ENCODE measurements around the gene COL18A1. TPM values are rescaled to one million over a fixed set of nuclear protein-coding genes. Genes with fewer than 3 reads are reported as not detected.
"Not testable (repeated sequence)": the region's sequence is repeated elsewhere in the genome, so short reads cannot be mapped to it uniquely, and the experiment has no call there.

Gene COL18A1
- total and polyA plus RNA-seq, 4 donors = 62.5 to 309 (median 95.0) TPM

DNA sequence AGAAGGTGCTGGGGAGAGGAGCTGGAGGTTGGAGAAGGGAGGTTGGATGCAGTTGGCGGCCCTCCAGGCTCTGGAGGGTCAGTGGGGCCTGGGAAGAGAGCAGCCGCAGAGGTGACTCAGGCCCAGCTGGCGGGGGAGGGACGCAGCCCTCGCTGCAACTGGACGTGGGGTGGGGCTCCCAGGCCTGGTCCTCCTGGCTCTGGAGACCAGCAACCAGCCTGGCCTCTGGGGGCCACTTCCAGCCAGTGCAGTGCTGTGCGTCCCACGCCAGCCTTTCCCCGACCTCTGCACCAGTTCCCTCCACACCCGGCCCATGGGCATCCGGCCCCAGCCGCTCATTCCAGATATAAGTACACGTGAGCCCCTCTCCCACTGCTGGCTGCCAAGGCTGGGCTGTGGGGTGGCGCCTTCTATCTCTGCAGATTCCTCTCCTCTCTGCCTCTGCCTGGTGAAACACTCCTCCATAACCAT lies 38.0 kb upstream of the COL18A1 start:
- no peaks in the 10 kb centered on the region for H3K9me3 ChIP-seq (ENCODE audit: control insufficient read depth, insufficient read depth, low read length)
- WGBS (ENCODE audit: insufficient coverage) = 74% methylated on average over 13 of the region's 14 CpGs
- DNase-seq (ENCODE audit: low read depth in 4 of 6, low spot score in 6 of 6) = no peak
- H3K36me3 ChIP-seq (ENCODE audit: control insufficient read depth, insufficient read depth, low read length) = no peaks in the 10 kb centered on the region
- H3K4me3 ChIP-seq (ENCODE audit: low read depth, low read length) = no peak overlapping the region
- no peak overlapping the region for H3K27ac ChIP-seq (ENCODE audit: low read depth, low read length)
- H3K4me1 ChIP-seq (ENCODE audit: control insufficient read depth, insufficient read depth, low read length) = peaks cover 39% of the 10 kb centered on the region
- H3K27me3 ChIP-seq (ENCODE audit: control insufficient read depth, insufficient read depth, low read length) = peaks cover 2% of the 10 kb centered on the region

DNA sequence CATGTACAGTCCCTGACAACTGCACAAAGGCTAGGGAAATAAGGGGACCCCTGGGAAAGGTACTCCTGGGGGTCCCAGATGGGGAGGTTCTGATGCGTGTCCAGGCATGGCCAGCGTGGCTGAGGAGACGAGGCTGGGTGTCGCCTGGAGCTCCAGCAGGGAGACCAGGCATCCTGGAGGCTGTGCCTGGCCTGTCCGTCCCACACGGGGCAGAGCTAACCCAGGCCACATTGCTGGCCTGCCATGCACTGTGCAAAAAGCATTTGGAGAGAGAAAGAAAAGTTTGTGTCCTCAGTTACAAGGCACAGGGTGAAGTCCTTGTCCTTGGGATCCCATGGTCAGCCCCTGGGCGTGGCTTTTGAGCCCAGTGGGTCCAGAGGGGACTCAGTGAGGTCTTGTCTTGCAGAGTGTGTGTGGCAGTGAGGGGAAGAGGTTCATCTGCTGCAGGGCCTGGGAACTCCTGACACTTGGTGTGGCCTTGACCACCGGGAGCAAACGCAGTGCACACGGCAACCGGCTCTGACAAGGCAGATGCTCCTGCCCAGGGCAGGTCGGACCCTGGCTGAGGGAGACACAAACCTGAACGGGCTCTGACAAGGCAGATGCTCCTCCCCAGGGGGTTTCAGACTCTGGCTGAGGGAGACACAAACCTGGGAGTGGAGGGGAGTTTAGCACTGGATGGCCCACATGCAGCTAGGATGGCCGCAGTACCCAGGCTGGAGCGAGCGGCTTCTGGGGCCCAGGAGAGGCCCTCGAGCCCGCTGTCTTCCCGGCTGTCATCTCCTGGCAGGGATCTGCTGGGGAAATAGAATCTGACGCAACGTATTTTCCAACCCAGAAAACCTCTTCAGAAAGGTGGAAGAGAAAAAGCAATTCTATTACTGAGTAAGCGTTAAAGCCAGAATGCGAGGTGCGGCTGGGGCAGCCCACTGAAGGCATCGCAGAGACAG lies 37.3 kb upstream of the COL18A1 start:
- Histone ChIP-seq H3K27ac (ENCODE audit: low read depth, low read length) (no peak overlapping the region), H3K4me1 (ENCODE audit: control insufficient read depth, insufficient read depth, low read length) (peaks cover 37% of the 10 kb centered on the region), H3K36me3 (ENCODE audit: control insufficient read depth, insufficient read depth, low read length) (no peaks in the 10 kb centered on the region), H3K27me3 (ENCODE audit: control insufficient read depth, insufficient read depth, low read length) (peaks cover 2% of the 10 kb centered on the region), H3K9me3 (ENCODE audit: control insufficient read depth, insufficient read depth, low read length) (no peaks in the 10 kb centered on the region), H3K4me3 (ENCODE audit: low read depth, low read length) (no peak overlapping the region)
- no peak for DNase-seq (ENCODE audit: low read depth in 4 of 6, low spot score in 6 of 6)
- 85% methylated on average over 21 of the region's 25 CpGs for whole genome bisulfite sequencing (ENCODE audit: insufficient coverage)

DNA sequence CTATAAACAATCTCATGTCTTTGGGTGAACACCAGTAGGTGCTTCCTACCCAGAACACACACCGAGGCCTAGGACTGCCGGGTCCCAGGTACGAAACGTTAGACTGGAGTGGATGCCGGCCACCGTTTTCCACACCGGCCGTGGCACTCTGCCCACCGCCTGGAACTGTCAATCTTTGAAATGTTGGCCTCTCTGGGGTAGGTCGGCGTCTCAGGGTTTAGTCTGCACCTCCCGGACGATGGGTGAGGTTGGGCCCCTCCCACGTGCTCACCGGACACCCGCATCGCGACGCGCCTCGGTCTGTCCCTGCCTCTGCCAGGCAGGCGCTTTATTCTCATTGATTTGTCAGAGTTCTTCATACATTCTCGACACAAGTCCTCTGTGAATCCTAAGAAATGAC lies 35.9 kb upstream of the COL18A1 start:
- H3K9me3 ChIP-seq (ENCODE audit: control insufficient read depth, insufficient read depth, low read length); DNase-seq (ENCODE audit: low read depth in 4 of 6, low spot score in 6 of 6); H3K36me3 ChIP-seq (ENCODE audit: control insufficient read depth, insufficient read depth, low read length); H3K27me3 ChIP-seq (ENCODE audit: control insufficient read depth, insufficient read depth, low read length); H3K4me3 ChIP-seq (ENCODE audit: low read depth, low read length); H3K27ac ChIP-seq (ENCODE audit: low read depth, low read length): not testable (repeated sequence)
- WGBS (ENCODE audit: insufficient coverage) = 91% methylated on average over 22 of the region's 23 CpGs
- H3K4me1 ChIP-seq (ENCODE audit: control insufficient read depth, insufficient read depth, low read length) = peaks cover 29% of the 10 kb centered on the region

DNA sequence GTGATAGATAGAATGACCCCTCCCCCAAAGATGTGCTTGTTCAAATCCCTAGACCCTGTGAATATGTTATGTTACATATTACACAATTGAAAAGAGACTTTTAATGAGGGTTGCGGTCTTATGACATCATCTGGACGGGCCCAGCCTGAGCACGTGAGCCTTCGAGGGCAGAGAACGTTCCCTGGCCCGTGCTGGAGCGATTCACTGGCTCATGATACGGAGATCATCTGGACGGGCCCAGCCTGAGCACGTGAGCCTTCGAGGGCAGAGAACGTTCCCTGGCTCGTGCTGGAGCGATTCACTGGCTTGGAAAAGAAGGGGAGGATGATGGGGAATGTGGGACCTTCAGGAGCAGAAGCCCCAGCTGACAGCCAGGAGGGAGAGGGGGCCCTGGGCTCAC lies 34.4 kb upstream of the COL18A1 start:
- Histone ChIP-seq H3K27me3 (ENCODE audit: control insufficient read depth, insufficient read depth, low read length) (peaks cover 2% of the 10 kb centered on the region), H3K4me3 (ENCODE audit: low read depth, low read length) (no peak overlapping the region), H3K4me1 (ENCODE audit: control insufficient read depth, insufficient read depth, low read length) (peaks cover 15% of the 10 kb centered on the region), H3K9me3 (ENCODE audit: control insufficient read depth, insufficient read depth, low read length) (no peaks in the 10 kb centered on the region), H3K27ac (ENCODE audit: low read depth, low read length) (no peak overlapping the region), H3K36me3 (ENCODE audit: control insufficient read depth, insufficient read depth, low read length) (no peaks in the 10 kb centered on the region)
- 71% methylated on average over 14 of the region's 14 CpGs for WGBS (ENCODE audit: insufficient coverage)
- no peak for DNase-seq (ENCODE audit: low read depth in 4 of 6, low spot score in 6 of 6)

DNA sequence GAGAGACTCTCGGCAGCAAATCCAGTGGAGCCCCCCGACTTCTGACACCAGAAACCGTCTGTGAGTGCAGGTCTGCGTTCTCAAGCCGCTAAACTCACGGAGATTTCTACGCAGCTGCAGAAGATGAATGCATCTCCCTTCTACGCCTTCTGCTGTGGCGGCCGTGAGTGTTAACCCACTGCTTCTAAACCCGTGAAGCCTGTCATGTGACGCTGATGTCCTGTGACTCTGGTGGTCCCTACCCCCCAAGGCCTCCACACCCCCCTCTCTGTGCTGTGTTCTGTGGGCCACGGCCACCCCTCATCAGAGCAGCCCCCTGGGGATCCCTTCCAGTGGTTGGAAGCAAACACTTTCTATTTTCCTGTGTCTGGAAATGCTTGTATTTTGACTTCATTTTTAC lies 33.9 kb upstream of the COL18A1 start:
- Histone ChIP-seq H3K4me3 (ENCODE audit: low read depth, low read length) (no peak overlapping the region), H3K4me1 (ENCODE audit: control insufficient read depth, insufficient read depth, low read length) (peaks cover 15% of the 10 kb centered on the region), H3K27me3 (ENCODE audit: control insufficient read depth, insufficient read depth, low read length) (peaks cover 2% of the 10 kb centered on the region), H3K9me3 (ENCODE audit: control insufficient read depth, insufficient read depth, low read length) (no peaks in the 10 kb centered on the region), H3K36me3 (ENCODE audit: control insufficient read depth, insufficient read depth, low read length) (no peaks in the 10 kb centered on the region), H3K27ac (ENCODE audit: low read depth, low read length) (no peak overlapping the region)
- 41% methylated on average over 12 of the region's 13 CpGs for WGBS (ENCODE audit: insufficient coverage)
- DNase-seq (ENCODE audit: low read depth in 4 of 6, low spot score in 6 of 6) = peak in 1 of 6 donors; percentile 65

DNA sequence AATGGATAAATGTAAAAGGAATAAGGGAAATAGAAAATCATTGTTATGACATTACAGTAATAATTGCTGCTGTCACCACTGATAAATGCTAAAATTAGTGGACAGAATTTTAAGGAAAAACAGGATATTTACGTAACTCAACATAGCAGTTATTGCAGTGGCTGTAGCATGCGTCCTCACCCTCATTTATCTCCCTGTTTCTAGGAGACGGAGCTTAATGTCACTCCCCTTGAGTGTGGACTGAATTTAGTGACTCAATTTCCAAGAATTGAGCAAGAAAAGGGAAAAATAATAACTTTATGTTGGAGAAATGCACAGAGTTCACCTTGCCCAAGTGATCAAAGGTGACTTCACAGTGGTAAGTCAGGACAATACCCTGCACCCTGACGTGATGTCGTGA lies 33.3 kb upstream of the COL18A1 start:
- no peak overlapping the region for H3K4me3 ChIP-seq (ENCODE audit: low read depth, low read length)
- H3K27me3 ChIP-seq (ENCODE audit: control insufficient read depth, insufficient read depth, low read length) = peaks cover 2% of the 10 kb centered on the region
- H3K4me1 ChIP-seq (ENCODE audit: control insufficient read depth, insufficient read depth, low read length) = peaks cover 14% of the 10 kb centered on the region
- H3K36me3 ChIP-seq (ENCODE audit: control insufficient read depth, insufficient read depth, low read length) = no peaks in the 10 kb centered on the region
- no peaks in the 10 kb centered on the region for H3K9me3 ChIP-seq (ENCODE audit: control insufficient read depth, insufficient read depth, low read length)
- no CpG with 5 or more reads among the region's 5 CpGs for WGBS (ENCODE audit: insufficient coverage)
- H3K27ac ChIP-seq (ENCODE audit: low read depth, low read length) = no peak overlapping the region
- peak in 1 of 6 donors; percentile 50 for DNase-seq (ENCODE audit: low read depth in 4 of 6, low spot score in 6 of 6)

DNA sequence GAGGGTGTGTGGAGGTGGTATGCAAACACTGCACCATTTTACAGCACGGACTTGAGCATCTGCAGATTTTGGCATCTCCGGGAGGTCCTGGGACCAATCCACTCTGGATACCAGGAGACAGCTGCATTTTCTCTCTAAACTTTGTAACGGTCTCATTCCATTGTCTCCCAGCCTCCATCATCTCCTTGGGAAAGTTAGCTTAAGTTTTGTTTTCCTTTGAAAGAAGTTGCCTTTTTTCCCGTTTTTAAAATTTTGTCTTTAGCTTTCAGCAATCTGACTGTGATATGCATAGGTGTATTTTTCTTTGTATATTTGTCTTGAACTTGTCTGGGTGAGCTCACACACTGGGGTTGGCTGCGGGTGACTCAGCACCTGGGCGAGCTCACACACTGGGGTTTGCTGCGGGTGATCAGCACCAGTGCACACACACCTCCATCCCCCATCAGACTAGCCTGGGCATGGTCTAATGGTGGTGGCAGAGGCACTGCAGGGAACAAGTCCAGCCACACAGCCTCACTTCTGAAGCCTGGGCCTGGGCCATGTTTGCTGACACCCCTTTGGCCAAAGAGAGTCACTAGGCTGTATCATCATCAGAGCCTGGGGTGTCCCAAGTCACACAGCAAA lies 32.1 kb upstream of the COL18A1 start:
- DNase-seq (ENCODE audit: low read depth in 4 of 6, low spot score in 6 of 6) = no peak
- H3K9me3 ChIP-seq (ENCODE audit: control insufficient read depth, insufficient read depth, low read length) = peaks cover 2% of the 10 kb centered on the region
- WGBS (ENCODE audit: insufficient coverage) = 78% methylated on average over 3 of the region's 7 CpGs
- H3K4me1 ChIP-seq (ENCODE audit: control insufficient read depth, insufficient read depth, low read length) = peaks cover 2% of the 10 kb centered on the region
- no peak overlapping the region for H3K27ac ChIP-seq (ENCODE audit: low read depth, low read length)
- peaks cover 2% of the 10 kb centered on the region for H3K27me3 ChIP-seq (ENCODE audit: control insufficient read depth, insufficient read depth, low read length)
- no peak overlapping the region for H3K4me3 ChIP-seq (ENCODE audit: low read depth, low read length)
- no peaks in the 10 kb centered on the region for H3K36me3 ChIP-seq (ENCODE audit: control insufficient read depth, insufficient read depth, low read length)

DNA sequence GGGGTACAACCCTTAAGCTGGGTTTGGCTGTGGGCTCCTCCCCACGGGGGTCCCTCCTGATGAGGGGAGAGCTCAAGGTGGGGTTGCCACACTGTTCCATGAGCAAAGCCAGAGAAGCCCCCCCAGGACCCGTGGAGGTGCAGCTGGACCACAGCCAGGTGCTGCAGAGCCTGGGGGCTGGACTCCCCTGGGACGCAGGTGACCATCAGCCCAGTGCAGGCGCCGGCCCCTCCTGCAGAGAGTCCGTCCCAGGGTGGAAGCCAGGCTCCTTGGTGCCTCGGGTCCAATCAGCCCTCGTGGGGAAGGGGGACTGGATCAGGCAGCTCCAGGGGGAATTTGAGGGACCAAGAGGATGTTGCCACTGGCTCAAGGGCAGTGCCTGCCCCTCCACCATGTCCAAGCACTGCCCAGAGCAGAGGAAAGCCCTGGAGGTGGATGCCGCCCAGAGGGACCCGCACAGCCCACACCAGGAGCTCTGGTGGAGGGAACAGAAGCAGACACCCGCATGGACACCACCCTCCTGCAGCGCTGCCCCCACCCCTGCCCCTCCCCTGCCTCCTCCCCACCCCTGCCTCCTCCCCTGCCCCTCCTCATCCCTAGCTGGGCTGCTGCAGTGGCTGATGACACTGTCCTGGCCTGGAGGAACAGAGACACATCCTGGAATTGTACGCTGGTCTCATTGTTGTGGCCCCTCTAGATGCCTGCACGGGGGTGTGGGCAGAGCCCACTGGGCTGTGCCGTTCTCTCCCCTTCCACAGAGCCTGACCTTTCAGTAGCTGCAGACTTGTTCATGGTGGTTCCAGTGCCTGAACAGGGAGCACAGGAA lies 30.8 kb upstream of the COL18A1 start:
- Histone ChIP-seq H3K9me3 (ENCODE audit: control insufficient read depth, insufficient read depth, low read length) (peaks cover 2% of the 10 kb centered on the region), H3K36me3 (ENCODE audit: control insufficient read depth, insufficient read depth, low read length) (no peaks in the 10 kb centered on the region), H3K4me1 (ENCODE audit: control insufficient read depth, insufficient read depth, low read length) (peaks cover 6% of the 10 kb centered on the region), H3K4me3 (ENCODE audit: low read depth, low read length) (no peak overlapping the region), H3K27ac (ENCODE audit: low read depth, low read length) (no peak overlapping the region), H3K27me3 (ENCODE audit: control insufficient read depth, insufficient read depth, low read length) (no peaks in the 10 kb centered on the region)
- WGBS (ENCODE audit: insufficient coverage) = 84% methylated on average over 10 of the region's 15 CpGs
- DNase-seq (ENCODE audit: low read depth in 4 of 6, low spot score in 6 of 6) = no peak

DNA sequence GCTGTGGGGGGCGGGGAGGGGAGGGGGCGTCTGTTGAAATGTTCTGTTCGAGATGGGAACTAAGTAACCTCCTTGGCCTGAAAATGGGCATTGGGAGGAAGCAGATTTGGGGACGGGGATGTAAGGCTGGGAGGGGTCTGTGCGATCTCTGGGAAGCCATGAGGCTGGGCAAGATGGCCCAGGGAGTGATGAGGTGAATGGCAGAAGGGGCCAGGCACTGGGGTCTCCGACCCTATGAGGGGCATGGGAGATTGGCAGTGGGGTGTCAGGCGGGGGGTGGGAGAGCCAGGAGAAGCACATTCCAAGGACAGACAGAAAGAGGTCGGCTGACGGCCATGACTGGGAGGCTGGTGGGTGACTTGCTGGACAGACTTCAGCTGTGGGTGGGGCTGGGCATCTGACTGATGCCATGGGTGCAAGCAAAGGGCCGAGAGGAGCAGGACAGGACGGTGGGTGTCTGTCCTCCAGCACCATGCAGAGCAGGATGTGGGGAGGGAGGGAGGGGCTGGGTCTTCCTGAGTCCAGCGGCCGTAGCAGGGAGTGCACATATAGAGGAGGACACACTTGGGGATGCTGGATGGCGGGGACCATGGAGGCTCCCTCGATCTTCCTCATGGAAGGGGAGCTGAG lies 30.0 kb upstream of the COL18A1 start:
- Histone ChIP-seq H3K27ac (ENCODE audit: low read depth, low read length) (no peak overlapping the region), H3K4me3 (ENCODE audit: low read depth, low read length) (no peak overlapping the region), H3K36me3 (ENCODE audit: control insufficient read depth, insufficient read depth, low read length) (no peaks in the 10 kb centered on the region), H3K4me1 (ENCODE audit: control insufficient read depth, insufficient read depth, low read length) (peaks cover 6% of the 10 kb centered on the region), H3K9me3 (ENCODE audit: control insufficient read depth, insufficient read depth, low read length) (peaks cover 2% of the 10 kb centered on the region), H3K27me3 (ENCODE audit: control insufficient read depth, insufficient read depth, low read length) (no peaks in the 10 kb centered on the region)
- no peak for DNase-seq (ENCODE audit: low read depth in 4 of 6, low spot score in 6 of 6)
- WGBS (ENCODE audit: insufficient coverage) = 71% methylated on average over 12 of the region's 15 CpGs

Measured in spinal cord (tissue), 10 donors.